SK-N-SH (cell line): ENCODE results near the gene MAP2K7. TPM values are rescaled to one million over a fixed set of nuclear protein-coding genes. Genes with fewer than 3 reads are reported as not detected.

Experiments
- CTCF ChIA-PET: fragments of 300-600, 350-600 bp; formaldehyde crosslinking; extraction: SDS; loops from one replicate; lab custom pipeline; 2021; lab: Yijun Ruan, JAX
- POLR2A ChIA-PET: fragments of 350-600 bp; sonication (Branson Sonifier 250); formaldehyde crosslinking; extraction: SDS; loops from one replicate; lab custom pipeline; 2020; ENCODE audit warnings: antibody characterized with exemption, inconsistent platforms; lab: Yijun Ruan, JAX
- DNase-seq: peaks from one replicate; pipeline ENCODE4 v3.0.0; 2012
- H2AFZ ChIP-seq: fragments of 200-600 bp; sonication (generic); 2 replicates; pipeline ENCODE4 v1.8.1; 2016; ENCODE audit warnings: antibody characterized with exemption, mild to moderate bottlenecking, low read depth
- H3F3A ChIP-seq: fragments of 200-600 bp; sonication (generic); replicated peaks from 2 replicates; pipeline ENCODE3; 2016; ENCODE audit warnings: antibody characterized with exemption, mild to moderate bottlenecking; ENCODE audit not compliant: insufficient read depth
- H3K27ac ChIP-seq, 2 experiments: fragments of 200-500 bp in 1 of 2; fragments of 200-600 bp in 1 of 2; sonication (Bioruptor generic) in 1 of 2; sonication (generic), shearing (Covaris generic) in 1 of 2; 2 replicates each; pipeline versions ENCODE4 v1.5.1 to v1.6.1; 2014 to 2016; ENCODE audit warnings: low read depth in 2 of 2, inconsistent platforms in 1 of 2, low read length in 1 of 2, mild to moderate bottlenecking in 1 of 2, mixed read lengths in 1 of 2
- H3K27me3 ChIP-seq: fragments of 200-600 bp; sonication (generic), shearing (Covaris generic); 2 replicates; pipeline ENCODE4 v1.6.1; 2016; ENCODE audit warnings: mixed run types; ENCODE audit not compliant: insufficient read depth
- H3K36me3 ChIP-seq, 2 experiments: fragments of 200-500 bp in 1 of 2; fragments of 200-600 bp in 1 of 2; sonication (Bioruptor generic) in 1 of 2; sonication (generic) in 1 of 2; replicated peaks in 1 of 2; 2 replicates each; pipeline versions ENCODE3 to v1.5.1; 2014 to 2016; ENCODE audit warnings: low read length in 1 of 2, mild to moderate bottlenecking in 1 of 2; ENCODE audit not compliant: insufficient read depth in 2 of 2, control insufficient read depth in 1 of 2
- H3K4me1 ChIP-seq, 2 experiments: fragments of 200-500 bp in 1 of 2; fragments of 200-600 bp in 1 of 2; sonication (Bioruptor generic) in 1 of 2; sonication (generic), shearing (Covaris generic) in 1 of 2; 2 replicates each; pipeline versions ENCODE4 v1.5.1 to v1.6.1; 2014 to 2016; ENCODE audit warnings: low read depth in 1 of 2, low read length in 1 of 2, mixed run types in 1 of 2; ENCODE audit not compliant: insufficient read depth in 2 of 2, control insufficient read depth in 1 of 2
- H3K4me2 ChIP-seq: fragments of 200-600 bp; sonication (generic), shearing (Covaris generic); 2 replicates; pipeline ENCODE4 v1.6.1; 2017; ENCODE audit warnings: mixed run types
- H3K4me3 ChIP-seq, 2 experiments: fragments of 200-500 bp in 1 of 2; fragments of 200-600 bp in 1 of 2; sonication (Bioruptor generic) in 1 of 2; sonication (generic), shearing (Covaris generic) in 1 of 2; 2 replicates each; pipeline versions ENCODE4 v1.5.1 to v1.8.1; 2014 to 2016; ENCODE audit warnings: low read depth in 2 of 2, inconsistent platforms in 1 of 2, low read length in 1 of 2, mild to moderate bottlenecking in 1 of 2, mixed read lengths in 1 of 2, moderate library complexity in 1 of 2
- H3K79me2 ChIP-seq: fragments of 200-600 bp; sonication (generic); 2 replicates; pipeline ENCODE4 v1.8.1; 2017; ENCODE audit warnings: mild to moderate bottlenecking; ENCODE audit not compliant: insufficient read depth
- H3K9ac ChIP-seq: fragments of 200-600 bp; sonication (generic); 2 replicates; pipeline ENCODE4 v1.6.1; 2017; ENCODE audit warnings: mixed run types
- H3K9me2 ChIP-seq: fragments of 200-600 bp; sonication (generic); 2 replicates; pipeline ENCODE4 v1.6.1; 2017; ENCODE audit warnings: mixed run types
- H3K9me3 ChIP-seq: fragments of 200-600 bp; sonication (generic); 2 replicates; pipeline ENCODE4 v1.6.1; 2017; ENCODE audit warnings: mixed run types, mild to moderate bottlenecking, moderate library complexity
- H4K20me1 ChIP-seq: fragments of 200-600 bp; sonication (generic); 2 replicates; pipeline ENCODE4 v1.6.1; 2017; ENCODE audit warnings: mild to moderate bottlenecking, mixed run types; ENCODE audit not compliant: insufficient read depth
- CHD2 ChIP-seq: fragments of 150-350 bp; IDR thresholded peaks from 2 replicates; pipeline ENCODE4 v1.6.1; 2018; ENCODE audit warnings: low read length; ENCODE audit not compliant: partially characterized antibody
- ELF1 ChIP-seq: IDR thresholded peaks from 2 replicates; pipeline ENCODE4 v1.4.0; 2012
- EZH2phosphoT487 ChIP-seq: fragments of 200-600 bp; sonication (generic); IDR thresholded peaks from 2 replicates; pipeline ENCODE4 v1.6.1; 2017; ENCODE audit warnings: low read depth, mixed run types, mild to moderate bottlenecking, antibody characterized with exemption, moderate library complexity, borderline replicate concordance
- GABPA ChIP-seq: IDR thresholded peaks from 2 replicates; pipeline ENCODE4 v1.4.0; 2012; ENCODE audit warnings: low read depth, mild to moderate bottlenecking
- MEF2A ChIP-seq: IDR thresholded peaks from 2 replicates; pipeline ENCODE4 v1.4.0; 2012; ENCODE audit warnings: low read depth, borderline replicate concordance
- NRF1 ChIP-seq: IDR thresholded peaks from 2 replicates; pipeline ENCODE4 v1.6.1; 2012; ENCODE audit warnings: low read depth, mild to moderate bottlenecking, low read length
- PBX3 ChIP-seq: IDR thresholded peaks from 2 replicates; pipeline ENCODE4; 2012
- POLR2AphosphoS5 ChIP-seq: IDR thresholded peaks from 2 replicates; pipeline ENCODE4 v1.6.1; 2012; ENCODE audit warnings: low read depth, low read length
- RAD21 ChIP-seq: IDR thresholded peaks from 2 replicates; pipeline ENCODE4 v1.6.1; 2012; ENCODE audit warnings: mild to moderate bottlenecking, low read length
- REST ChIP-seq: IDR thresholded peaks from 2 replicates; pipeline ENCODE4 v1.6.1; 2012; ENCODE audit warnings: mild to moderate bottlenecking, low read depth, low read length, moderate library complexity
- RFX5 ChIP-seq: IDR thresholded peaks from 2 replicates; pipeline ENCODE4 v1.6.1; 2012; ENCODE audit warnings: mild to moderate bottlenecking, improper control_type of control experiment, low read length
- RXRA ChIP-seq: IDR thresholded peaks from 2 replicates; pipeline ENCODE4 v1.4.0; 2012; ENCODE audit warnings: low read depth, mild to moderate bottlenecking, borderline replicate concordance
- SIN3A ChIP-seq: IDR thresholded peaks from 2 replicates; pipeline ENCODE4 v1.6.1; 2012; ENCODE audit warnings: low read depth, mild to moderate bottlenecking, low read length, moderate library complexity, borderline replicate concordance
- SMC3 ChIP-seq: IDR thresholded peaks from 2 replicates; pipeline ENCODE4 v1.6.1; 2012; ENCODE audit warnings: low read depth, low read length, improper control_type of control experiment
- TEAD4 ChIP-seq: IDR thresholded peaks from 2 replicates; pipeline ENCODE4 v1.4.0; 2012; ENCODE audit warnings: mild to moderate bottlenecking, borderline replicate concordance; ENCODE audit not compliant: insufficient read depth
- USF1 ChIP-seq: IDR thresholded peaks from 2 replicates; pipeline ENCODE4 v1.4.0; 2012; ENCODE audit warnings: low read depth, borderline replicate concordance
- WGBS: methylation state at CpG from one replicate; pipeline ENCODE4 v1.1.6; 2017; ENCODE audit warnings: low lambda C conversion rate; 5-methylcytosine and 5-hydroxymethylcytosine counted together
- polyA plus RNA-seq, 3 experiments: library from polyadenylated mRNA; depleted of rRNA; stranded (reverse); fragments of >200 nt; gene quantifications; 2 replicates each; pipeline ENCODE4 v1.2.3, GENCODE V29; 2012
- TF ChIP-seq, protein P1 (sequence below): fragments of 150-350 bp; IDR thresholded peaks from 2 replicates; pipeline ENCODE4 v1.6.1; 2017; ENCODE audit warnings: antibody characterized with exemption, low read length, low read depth, borderline replicate concordance
- TF ChIP-seq, protein P2 (sequence below): fragments of 200-600 bp; sonication (generic); IDR thresholded peaks from 2 replicates; pipeline ENCODE4 v1.6.1; 2017; ENCODE audit warnings: antibody characterized with exemption, mild to moderate bottlenecking, moderate library complexity
- TF ChIP-seq, protein P3 (sequence below): fragments of 150-350 bp; IDR thresholded peaks from 2 replicates; pipeline ENCODE4 v1.6.1; 2016; ENCODE audit warnings: mild to moderate bottlenecking, low read depth, low read length

Gene MAP2K7
- polyA plus RNA-seq, 1 of the 3 experiments (the other 2 are of a cell fraction) = 13.0 TPM

- H3K4me1 ChIP-seq = peaks cover 0 to 9% of the 10 kb centered on the region in 2 experiments; a peak in 2 of 4 replicates
- CTCF ChIA-PET = interaction anchor here (1.5 kb wide), 1 partner anchor 9 kb away, joined by 5 read pairs; the partner anchor contains the start of gene MAP2K7
- TF ChIP-seq REST = no peak
- TF ChIP-seq EZH2phosphoT487 = no peak
- no peak for TF ChIP-seq NRF1
- TF ChIP-seq, protein P1, sequence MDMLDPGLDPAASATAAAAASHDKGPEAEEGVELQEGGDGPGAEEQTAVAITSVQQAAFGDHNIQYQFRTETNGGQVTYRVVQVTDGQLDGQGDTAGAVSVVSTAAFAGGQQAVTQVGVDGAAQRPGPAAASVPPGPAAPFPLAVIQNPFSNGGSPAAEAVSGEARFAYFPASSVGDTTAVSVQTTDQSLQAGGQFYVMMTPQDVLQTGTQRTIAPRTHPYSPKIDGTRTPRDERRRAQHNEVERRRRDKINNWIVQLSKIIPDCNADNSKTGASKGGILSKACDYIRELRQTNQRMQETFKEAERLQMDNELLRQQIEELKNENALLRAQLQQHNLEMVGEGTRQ = no peak
- no peak for TF ChIP-seq SMC3
- no peak for TF ChIP-seq TEAD4
- TF ChIP-seq PBX3 = no peak
- TF ChIP-seq POLR2AphosphoS5 = no peak
- no peak for TF ChIP-seq MEF2A
- TF ChIP-seq RFX5 = no peak
- TF ChIP-seq SIN3A = no peak
- TF ChIP-seq, protein P2, sequence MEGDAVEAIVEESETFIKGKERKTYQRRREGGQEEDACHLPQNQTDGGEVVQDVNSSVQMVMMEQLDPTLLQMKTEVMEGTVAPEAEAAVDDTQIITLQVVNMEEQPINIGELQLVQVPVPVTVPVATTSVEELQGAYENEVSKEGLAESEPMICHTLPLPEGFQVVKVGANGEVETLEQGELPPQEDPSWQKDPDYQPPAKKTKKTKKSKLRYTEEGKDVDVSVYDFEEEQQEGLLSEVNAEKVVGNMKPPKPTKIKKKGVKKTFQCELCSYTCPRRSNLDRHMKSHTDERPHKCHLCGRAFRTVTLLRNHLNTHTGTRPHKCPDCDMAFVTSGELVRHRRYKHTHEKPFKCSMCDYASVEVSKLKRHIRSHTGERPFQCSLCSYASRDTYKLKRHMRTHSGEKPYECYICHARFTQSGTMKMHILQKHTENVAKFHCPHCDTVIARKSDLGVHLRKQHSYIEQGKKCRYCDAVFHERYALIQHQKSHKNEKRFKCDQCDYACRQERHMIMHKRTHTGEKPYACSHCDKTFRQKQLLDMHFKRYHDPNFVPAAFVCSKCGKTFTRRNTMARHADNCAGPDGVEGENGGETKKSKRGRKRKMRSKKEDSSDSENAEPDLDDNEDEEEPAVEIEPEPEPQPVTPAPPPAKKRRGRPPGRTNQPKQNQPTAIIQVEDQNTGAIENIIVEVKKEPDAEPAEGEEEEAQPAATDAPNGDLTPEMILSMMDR = no peak
- no peak for TF ChIP-seq ELF1
- TF ChIP-seq GABPA = no peak
- TF ChIP-seq RXRA = no peak
- TF ChIP-seq USF1 = no peak
- no peak for TF ChIP-seq CHD2
- TF ChIP-seq RAD21 = no peak
- TF ChIP-seq, protein P3, sequence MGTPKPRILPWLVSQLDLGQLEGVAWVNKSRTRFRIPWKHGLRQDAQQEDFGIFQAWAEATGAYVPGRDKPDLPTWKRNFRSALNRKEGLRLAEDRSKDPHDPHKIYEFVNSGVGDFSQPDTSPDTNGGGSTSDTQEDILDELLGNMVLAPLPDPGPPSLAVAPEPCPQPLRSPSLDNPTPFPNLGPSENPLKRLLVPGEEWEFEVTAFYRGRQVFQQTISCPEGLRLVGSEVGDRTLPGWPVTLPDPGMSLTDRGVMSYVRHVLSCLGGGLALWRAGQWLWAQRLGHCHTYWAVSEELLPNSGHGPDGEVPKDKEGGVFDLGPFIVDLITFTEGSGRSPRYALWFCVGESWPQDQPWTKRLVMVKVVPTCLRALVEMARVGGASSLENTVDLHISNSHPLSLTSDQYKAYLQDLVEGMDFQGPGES = no peak
- TF ChIP-seq, all 33 proteins: peak for 0
- H3K27me3 ChIP-seq = peaks cover 7% of the 10 kb centered on the region; the same call in 1 of the 2 replicates
- POLR2A ChIA-PET = no interaction called here
- H3K4me2 ChIP-seq = no peak overlapping the region
- no peaks in the 10 kb centered on the region for H3K9me2 ChIP-seq
- H3K36me3 ChIP-seq = peaks cover 0 to 35% of the 10 kb centered on the region in 2 experiments
- H2AFZ ChIP-seq = no peak overlapping the region
- no peaks in the 10 kb centered on the region for H3K9me3 ChIP-seq
- peaks cover 5% of the 10 kb centered on the region for H4K20me1 ChIP-seq
- no peak overlapping the region for H3K27ac ChIP-seq
- no peak for DNase-seq
- no peak overlapping the region for H3K4me3 ChIP-seq
- H3K79me2 ChIP-seq = peaks cover 6% of the 10 kb centered on the region; the same call in 1 of the 2 replicates
- H3K9ac ChIP-seq = no peak overlapping the region
- 96% methylated on average over 33 of the region's 39 CpGs for WGBS
- H3F3A ChIP-seq = peaks cover 6% of the 10 kb centered on the region
Measured at GRCh38 chr19:7912697-7913564, 9.3 kb downstream of the MAP2K7 start.
